Astrocyte of the cerebellum (primary cell): ENCODE data around the gene A2M.

ENCODE experiments used
- DNase-seq: peaks from one replicate; pipeline ENCODE4 v3.0.0-alpha.2; 2011; ENCODE audit warnings: low read depth
- H3K4me3 ChIP-seq: 2 replicates; pipeline ENCODE4 v1.5.1; 2011; ENCODE audit warnings: mild to moderate bottlenecking, low read depth, low read length, moderate library complexity
- in situ Hi-C: cut with HindIII; loops from 2 replicates; pipeline ENCODE4 v1.10.0; 2017; ENCODE audit warnings: low sequenced_read_pairs
- TF ChIP-seq, protein P1 (sequence below): IDR thresholded peaks from 2 replicates; pipeline ENCODE4 v1.5.1; 2012; ENCODE audit warnings: low read length, low read depth, moderate library complexity, mild to moderate bottlenecking; ENCODE audit errors: missing control alignments

Gene A2M

DNA sequence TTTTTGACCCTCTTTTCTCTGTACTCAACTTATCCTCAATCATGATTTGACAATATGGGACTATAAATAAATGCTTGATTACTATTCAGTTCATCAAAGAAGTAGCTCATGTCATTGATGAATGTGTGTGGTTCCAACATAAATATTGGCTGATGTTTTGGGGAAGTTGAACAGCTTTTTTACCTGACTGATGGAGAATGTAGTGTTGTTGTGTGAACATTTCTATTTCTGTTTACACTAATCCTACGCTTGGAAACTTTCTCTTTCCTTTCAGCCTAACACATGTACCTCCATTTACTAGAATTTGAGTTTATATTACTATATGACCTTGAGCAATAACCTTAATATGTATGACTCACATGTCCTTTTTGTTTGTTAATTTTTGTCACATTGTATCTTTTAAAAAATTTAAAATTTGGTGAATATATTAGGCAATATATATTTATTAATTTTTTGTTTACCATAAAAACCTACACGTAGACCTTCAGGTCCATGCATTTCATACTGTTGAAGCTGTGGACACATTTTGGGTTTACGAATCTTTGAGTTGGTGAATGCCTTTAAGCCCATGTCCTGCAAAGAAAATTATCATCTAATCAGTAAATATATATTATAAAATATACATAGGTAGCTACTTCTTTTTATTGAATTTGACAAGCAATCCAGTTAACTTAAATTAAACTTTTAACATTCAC, 21.1 kb downstream of the A2M start:
- in situ Hi-C loops, result no loop called here

DNA sequence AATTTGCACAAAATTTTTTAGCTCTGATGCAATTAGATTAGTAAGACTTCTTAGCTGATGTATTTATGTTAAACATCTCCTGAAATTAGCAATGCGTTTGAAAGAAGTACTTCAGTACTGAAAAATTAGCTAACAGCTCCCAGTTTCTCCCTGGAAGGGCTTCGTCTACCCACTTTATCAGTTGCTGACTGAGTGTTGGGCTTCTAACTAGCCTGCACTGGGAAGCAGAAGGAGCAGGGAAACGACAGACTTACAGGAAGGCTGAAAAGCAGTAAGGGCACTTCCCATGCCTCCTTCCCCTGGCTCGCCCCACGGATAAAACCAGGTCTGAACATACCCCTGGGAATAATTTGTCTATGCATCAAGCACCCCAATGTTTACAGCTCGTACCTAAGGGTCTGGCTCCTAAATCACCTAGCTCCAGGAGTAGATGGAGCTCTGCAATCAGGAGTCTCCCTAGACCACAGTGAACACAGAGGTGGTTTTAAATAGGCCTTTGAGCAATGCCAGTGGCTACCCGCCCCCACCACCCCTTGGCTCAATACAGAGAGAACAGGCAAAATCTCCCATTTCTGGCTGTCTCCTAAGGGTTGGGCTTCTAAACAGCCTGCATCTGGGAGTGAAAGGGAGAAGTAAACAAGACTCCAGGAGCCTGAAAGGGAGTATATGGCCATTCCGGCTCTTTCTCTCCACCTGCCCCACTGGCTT, 23.7 kb downstream of the A2M start:
- no peak for DNase-seq
- in situ Hi-C loops, result no loop called here
- TF ChIP-seq, protein P1, sequence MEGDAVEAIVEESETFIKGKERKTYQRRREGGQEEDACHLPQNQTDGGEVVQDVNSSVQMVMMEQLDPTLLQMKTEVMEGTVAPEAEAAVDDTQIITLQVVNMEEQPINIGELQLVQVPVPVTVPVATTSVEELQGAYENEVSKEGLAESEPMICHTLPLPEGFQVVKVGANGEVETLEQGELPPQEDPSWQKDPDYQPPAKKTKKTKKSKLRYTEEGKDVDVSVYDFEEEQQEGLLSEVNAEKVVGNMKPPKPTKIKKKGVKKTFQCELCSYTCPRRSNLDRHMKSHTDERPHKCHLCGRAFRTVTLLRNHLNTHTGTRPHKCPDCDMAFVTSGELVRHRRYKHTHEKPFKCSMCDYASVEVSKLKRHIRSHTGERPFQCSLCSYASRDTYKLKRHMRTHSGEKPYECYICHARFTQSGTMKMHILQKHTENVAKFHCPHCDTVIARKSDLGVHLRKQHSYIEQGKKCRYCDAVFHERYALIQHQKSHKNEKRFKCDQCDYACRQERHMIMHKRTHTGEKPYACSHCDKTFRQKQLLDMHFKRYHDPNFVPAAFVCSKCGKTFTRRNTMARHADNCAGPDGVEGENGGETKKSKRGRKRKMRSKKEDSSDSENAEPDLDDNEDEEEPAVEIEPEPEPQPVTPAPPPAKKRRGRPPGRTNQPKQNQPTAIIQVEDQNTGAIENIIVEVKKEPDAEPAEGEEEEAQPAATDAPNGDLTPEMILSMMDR, result no peak
- no peak overlapping the region for H3K4me3 ChIP-seq

More for the DNA sequence above, 21.1 kb downstream of the A2M start:
- no peak overlapping the region for H3K4me3 ChIP-seq
- TF ChIP-seq, protein P1, result no peak
- no peak for DNase-seq

DNA sequence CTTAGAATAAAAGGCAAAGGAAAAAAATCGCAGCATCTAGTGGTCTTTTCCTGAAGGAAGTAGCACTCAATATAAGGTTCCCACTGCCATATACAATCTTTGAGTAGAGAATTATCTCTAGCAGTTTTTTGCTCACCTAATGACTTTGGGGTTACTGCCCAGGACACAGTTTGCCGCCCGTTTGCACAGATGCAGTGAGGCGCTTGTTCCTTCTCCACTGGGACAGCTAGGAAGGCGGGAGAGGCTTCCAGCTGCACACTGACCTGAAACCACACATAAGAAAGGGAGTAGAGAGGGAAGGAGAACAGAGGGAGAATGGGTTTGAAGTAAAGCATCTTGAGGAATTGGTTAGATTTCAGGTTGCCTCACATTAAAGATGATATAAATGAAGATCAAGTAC, 25.5 kb downstream of the A2M start:
- DNase-seq, result no peak
- in situ Hi-C loops, result no loop called here
- TF ChIP-seq, protein P1, result no peak
- H3K4me3 ChIP-seq, result no peak overlapping the region

DNA sequence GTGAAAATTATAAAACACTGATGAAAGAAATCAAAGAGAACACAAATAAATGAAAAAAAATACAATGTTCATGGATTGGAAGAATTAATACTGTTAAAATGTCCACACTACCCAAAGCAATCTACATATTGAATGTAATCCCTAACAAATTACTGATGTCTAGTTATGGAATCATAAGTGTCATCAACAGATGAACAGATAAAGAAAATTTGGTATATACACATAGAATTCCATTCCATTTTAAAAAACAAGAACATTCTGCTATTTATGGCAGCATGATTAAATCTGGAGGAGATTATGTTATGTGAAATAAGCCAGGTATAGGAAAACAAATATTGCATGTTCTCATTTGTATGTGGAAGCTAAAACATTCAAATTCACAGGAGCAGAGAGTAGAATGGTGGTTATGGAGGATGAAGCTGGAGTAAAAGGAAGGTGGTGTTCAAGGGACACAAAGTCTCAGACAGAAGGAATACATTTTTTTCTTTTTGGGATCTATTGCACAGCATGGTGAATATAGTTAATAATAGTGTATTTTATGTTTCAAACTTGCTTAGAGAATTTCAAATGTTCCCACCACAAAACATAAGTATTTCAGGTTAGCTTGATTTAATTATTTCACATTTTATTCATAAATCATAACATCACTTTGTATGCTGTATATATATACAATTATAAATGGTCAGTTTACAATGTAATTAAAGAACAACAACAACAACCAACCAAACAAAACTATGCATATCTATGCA, 28.5 kb downstream of the A2M start:
- no peak overlapping the region for H3K4me3 ChIP-seq
- in situ Hi-C loops, result no loop called here
- TF ChIP-seq, protein P1, result no peak
- no peak for DNase-seq

DNA sequence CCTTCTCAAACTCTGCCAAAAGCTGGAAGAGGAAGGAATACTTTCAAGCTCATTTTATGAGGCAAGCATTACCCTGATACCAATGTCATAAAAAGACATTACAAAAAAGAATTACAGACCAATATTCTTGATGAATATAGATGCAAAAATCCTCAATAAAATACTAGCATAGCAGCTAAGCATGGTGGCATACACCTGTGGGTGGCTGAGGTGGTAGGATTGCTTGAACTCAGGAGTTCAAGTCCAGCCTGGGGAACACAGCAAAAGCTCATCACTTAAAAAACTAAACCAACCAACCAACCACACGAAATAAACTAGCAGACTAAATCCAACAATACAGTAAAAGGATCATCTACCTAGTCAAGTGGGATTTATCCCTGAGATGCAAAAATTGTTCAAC, 29.6 kb downstream of the A2M start:
- TF ChIP-seq, protein P1, result no peak
- DNase-seq, result no peak
- in situ Hi-C loops, result no loop called here
- no peak overlapping the region for H3K4me3 ChIP-seq

DNA sequence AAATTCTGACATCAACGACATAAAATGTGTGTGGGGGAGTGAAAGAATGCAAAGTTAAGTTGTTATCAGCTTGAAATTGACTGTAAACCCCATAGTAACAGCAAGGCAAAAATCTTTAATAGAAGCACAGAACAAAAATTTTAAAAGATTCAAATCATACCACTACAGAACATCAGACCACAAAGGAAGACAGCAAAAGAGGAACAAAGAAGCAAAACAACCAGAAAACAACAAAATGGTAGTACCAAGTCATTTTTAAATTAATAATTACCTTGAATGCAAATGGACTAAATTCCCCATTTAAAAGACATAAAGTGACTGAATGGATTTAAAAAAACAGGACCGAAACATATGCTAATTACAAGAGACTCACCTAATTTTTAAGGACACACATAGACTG, 31.3 kb downstream of the A2M start:
- TF ChIP-seq, protein P1, result no peak
- no peak for DNase-seq
- H3K4me3 ChIP-seq, result no peak overlapping the region
- in situ Hi-C loops, result no loop called here
